ENCODE data around the gene MAP4K3.

Gene MAP4K3

GRCh38 chr2:39443009-39443408 lies 5.9 kb upstream of the MAP4K3 start:
- DNase-seq, result no peak

GRCh38 chr2:39437522-39438296 lies 624 bp upstream of the MAP4K3 start:
- peak; percentile 53 for DNase-seq

GRCh38 chr2:39435741-39436591 lies 1.1 kb downstream of the MAP4K3 start:
- DNase-seq, result no peak

- DNase-seq, result no peak
These were observed 1.9 kb downstream of the MAP4K3 start for GRCh38 chr2:39435234-39435633.

GRCh38 chr2:39434233-39434897 lies 2.7 kb downstream of the MAP4K3 start:
- DNase-seq, result no peak

GRCh38 chr2:39433586-39434195 lies 3.4 kb downstream of the MAP4K3 start:
- DNase-seq, result no peak

GRCh38 chr2:39432701-39433100 lies 4.4 kb downstream of the MAP4K3 start:
- no peak for DNase-seq

GRCh38 chr2:39431592-39432316 lies 5.3 kb downstream of the MAP4K3 start:
- no peak for DNase-seq

- DNase-seq, result no peak
These were observed 7.3 kb downstream of the MAP4K3 start for GRCh38 chr2:39429746-39430145.

- no peak for DNase-seq
These were observed 12.1 kb downstream of the MAP4K3 start for GRCh38 chr2:39424951-39425350.

- DNase-seq, result no peak
These were observed 14.4 kb downstream of the MAP4K3 start for GRCh38 chr2:39422700-39423099.

- no peak for DNase-seq
These were observed 15.7 kb downstream of the MAP4K3 start for GRCh38 chr2:39421354-39421753.

- DNase-seq, result no peak
These were observed 17.5 kb downstream of the MAP4K3 start for GRCh38 chr2:39419282-39420223.

- DNase-seq, result no peak
These were observed 18.6 kb downstream of the MAP4K3 start for GRCh38 chr2:39418491-39418890.

GRCh38 chr2:39416140-39416539 lies 20.9 kb downstream of the MAP4K3 start:
- DNase-seq, result no peak

GRCh38 chr2:39413063-39413737 lies 23.9 kb downstream of the MAP4K3 start:
- no peak for DNase-seq

- DNase-seq, result no peak
These were observed 25.7 kb downstream of the MAP4K3 start for GRCh38 chr2:39411181-39411944.

GRCh38 chr2:39409697-39410389 lies 27.2 kb downstream of the MAP4K3 start:
- DNase-seq, result no peak
